Body of pancreas (tissue), 4 donors: ENCODE results near the gene IFI44L.

Experiments used
- POLR2A ChIP-seq, 3 donors: fragments of 450-650 bp; IDR thresholded peaks; one replicate each; pipeline ENCODE4 v1.6.1; 2016; ENCODE audit warnings: antibody characterized with exemption in 3 of 3, mild to moderate bottlenecking in 2 of 3
- TF ChIP-seq, protein P1 (sequence below), 7 experiments: fragments of 450-650 bp in 4 of 7; fragments of 200-600 bp in 3 of 7; sonication (generic) in 3 of 7; IDR thresholded peaks; one replicate each; pipeline ENCODE4 v1.5.1; 2016 to 2019; ENCODE audit warnings: antibody characterized with exemption in 7 of 7

DNA sequence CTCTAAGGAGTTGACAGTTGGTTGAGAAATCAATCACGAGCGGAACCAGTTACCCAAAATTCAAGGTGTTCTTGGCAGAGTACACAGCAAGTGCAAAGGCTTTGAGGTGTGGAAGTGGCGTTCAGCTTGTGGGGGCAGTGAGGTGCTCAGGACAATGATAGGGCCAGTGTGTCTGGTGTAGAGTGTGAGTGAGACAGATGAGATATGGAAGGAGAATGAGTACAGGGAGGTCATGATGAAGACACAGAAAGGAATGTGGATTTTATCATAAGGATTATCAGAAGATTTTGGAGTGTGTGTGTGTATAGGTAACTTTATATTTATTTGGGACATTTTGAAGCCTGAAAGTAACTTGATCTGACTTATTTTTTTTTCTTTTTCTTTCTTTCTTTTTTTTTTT, 70.3 kb downstream of the IFI44L start:
- TF ChIP-seq POLR2A (IDR thresholded peaks at IDR 0.05): no peak
- TF ChIP-seq, protein P1, sequence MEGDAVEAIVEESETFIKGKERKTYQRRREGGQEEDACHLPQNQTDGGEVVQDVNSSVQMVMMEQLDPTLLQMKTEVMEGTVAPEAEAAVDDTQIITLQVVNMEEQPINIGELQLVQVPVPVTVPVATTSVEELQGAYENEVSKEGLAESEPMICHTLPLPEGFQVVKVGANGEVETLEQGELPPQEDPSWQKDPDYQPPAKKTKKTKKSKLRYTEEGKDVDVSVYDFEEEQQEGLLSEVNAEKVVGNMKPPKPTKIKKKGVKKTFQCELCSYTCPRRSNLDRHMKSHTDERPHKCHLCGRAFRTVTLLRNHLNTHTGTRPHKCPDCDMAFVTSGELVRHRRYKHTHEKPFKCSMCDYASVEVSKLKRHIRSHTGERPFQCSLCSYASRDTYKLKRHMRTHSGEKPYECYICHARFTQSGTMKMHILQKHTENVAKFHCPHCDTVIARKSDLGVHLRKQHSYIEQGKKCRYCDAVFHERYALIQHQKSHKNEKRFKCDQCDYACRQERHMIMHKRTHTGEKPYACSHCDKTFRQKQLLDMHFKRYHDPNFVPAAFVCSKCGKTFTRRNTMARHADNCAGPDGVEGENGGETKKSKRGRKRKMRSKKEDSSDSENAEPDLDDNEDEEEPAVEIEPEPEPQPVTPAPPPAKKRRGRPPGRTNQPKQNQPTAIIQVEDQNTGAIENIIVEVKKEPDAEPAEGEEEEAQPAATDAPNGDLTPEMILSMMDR (IDR thresholded peaks at IDR 0.05): no peak
